Measurements from ENCODE around the gene GPC6.

DNA sequence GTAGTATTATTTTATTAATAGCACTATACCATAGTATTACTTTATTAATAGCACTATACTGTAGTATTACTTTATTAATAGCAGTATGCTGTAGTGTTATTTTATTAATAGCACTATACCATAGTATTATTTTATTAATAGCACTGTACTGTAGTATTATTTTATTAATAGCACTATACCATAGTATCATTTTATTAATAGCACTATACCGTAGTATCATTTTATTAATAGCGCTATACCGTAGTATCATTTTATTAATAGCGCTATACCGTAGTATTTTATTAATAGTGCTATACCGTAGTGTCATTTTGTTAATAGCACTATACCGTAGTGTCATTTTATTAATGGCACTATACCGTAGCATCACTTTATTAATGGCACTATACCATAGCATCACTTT lies 191.8 kb downstream of the GPC6 start:
- TF ChIP-seq EZH2 (IDR thresholded peaks at IDR 0.05; ENCODE audit: insufficient read depth, poor library complexity, severe bottlenecking) (no peak), EZH2phosphoT487 (IDR thresholded peaks at IDR 0.05; ENCODE audit: insufficient read depth, low read depth) (no peak)

Measured in GM23248 (cell line).